ENCODE measurements around the gene GBP5. TPM values are rescaled to one million over a fixed set of nuclear protein-coding genes. Genes with fewer than 3 reads are reported as not detected.
A peak's percentile ranks its signal among the peaks of the same experiment; 100 is the strongest.
"Not testable (repeated sequence)": the region's sequence is repeated elsewhere in the genome, so short reads cannot be mapped to it uniquely, and the experiment has no call there.

Gene GBP5
- total RNA-seq, 2 experiments from 2014 or later: 279 to 362 TPM

DNA sequence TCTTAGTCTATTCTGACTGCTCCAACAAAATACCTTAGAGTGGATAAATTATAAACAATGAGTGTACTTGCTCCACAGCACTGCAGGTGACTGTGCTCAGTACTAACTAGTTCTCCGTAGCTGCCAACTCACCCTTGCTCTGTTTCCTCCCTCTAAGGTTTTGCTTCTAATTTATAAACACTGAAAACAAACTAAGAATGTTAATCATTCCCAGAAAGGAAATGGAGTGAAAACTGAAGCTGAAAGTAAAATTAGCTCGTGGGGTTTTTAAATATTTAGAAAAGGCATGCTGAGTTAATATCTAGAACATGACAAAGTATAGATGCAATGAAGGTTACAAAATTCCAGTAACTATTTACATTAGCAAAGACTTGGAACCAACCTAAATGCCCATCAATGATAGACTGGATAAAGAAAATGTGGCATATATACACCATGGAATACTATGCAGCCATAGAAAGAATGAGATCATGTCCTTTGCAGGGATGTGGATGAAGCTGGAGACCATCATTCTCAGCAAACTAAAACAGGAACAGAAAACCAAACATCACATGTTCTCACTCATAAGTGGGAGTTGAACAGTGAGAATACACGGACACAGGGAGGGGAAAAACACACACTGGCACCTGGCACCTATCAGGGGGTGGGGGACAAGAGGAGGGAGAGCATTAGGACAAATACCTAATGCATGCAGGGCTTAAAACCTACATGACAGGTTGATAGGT lies 27.2 kb upstream of the GBP5 start:
- CTCF ChIA-PET: interaction anchor here (0.7 to 2.0 kb wide), 6 partner anchors 10 to 58 kb away, joined by 3 to 7 read pairs (median 4); no protein-coding TSS in a partner anchor
- peak overlapping the region; percentile 54 for H3K27ac Mint-ChIP-seq
- H3K27me3 Mint-ChIP-seq; H3K9me3 Mint-ChIP-seq (ENCODE audit: low read depth): not testable (repeated sequence)
- ATAC-seq: peak; percentile 78
- H3K36me3 Mint-ChIP-seq: peaks cover 31% of the 10 kb centered on the region
- peak; percentile 55 for DNase-seq
- peak overlapping the region; percentile 4 for H3K4me3 Mint-ChIP-seq
- peaks cover 53% of the 10 kb centered on the region for H3K4me1 Mint-ChIP-seq

DNA sequence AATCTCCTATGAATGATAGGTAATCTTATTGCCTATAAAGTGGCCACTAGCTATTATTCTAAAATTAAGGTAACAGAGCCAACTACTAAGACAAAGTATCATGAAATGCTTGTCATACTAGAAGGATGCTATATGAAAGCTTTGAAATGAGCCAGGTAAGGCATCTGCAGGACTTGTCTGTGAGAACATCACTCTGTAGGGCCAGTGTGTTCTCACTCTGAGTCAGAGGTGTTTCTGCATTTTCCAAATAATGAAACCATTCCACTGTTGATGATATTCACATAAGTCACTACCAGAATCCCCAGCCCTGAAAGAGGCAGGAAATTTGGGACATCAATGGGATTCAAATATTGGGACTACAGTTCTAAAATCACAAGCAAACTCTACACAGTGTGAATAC lies 25.8 kb upstream of the GBP5 start:
- Mint-ChIP-seq H3K4me1 (peaks cover 64% of the 10 kb centered on the region), H3K27me3 (no peaks in the 10 kb centered on the region), H3K4me3 (no peak overlapping the region), H3K36me3 (peaks cover 34% of the 10 kb centered on the region), H3K9me3 (ENCODE audit: low read depth) (peaks cover 7% of the 10 kb centered on the region), H3K27ac (peak overlapping the region; percentile 67)
- ATAC-seq (peak; percentile 64), DNase-seq (no peak)
- CTCF ChIA-PET: interaction anchor here (0.9 to 1.0 kb wide), 2 partner anchors 11 to 38 kb away, joined by 3 read pairs; no protein-coding TSS in a partner anchor

DNA sequence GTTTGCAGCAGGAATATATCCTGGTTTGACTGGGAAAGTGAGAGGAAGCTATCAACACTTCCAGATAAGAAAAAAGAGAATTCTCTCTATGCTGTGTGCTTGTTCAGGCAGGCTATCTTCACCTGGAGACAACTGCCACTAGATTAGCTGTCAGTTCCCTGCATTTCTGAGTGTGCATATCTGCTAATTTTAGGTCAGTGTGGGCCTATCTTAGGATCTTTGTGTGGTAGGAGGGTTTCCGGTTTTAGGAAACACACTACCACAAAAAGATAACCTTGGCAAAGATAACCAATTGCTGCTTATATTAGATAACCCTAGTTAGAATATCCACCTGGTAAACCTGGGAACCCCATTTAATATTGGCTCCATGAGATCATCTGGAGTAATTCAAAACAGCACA lies 22.5 kb upstream of the GBP5 start:
- Mint-ChIP-seq H3K36me3 (peaks cover 49% of the 10 kb centered on the region), H3K27me3 (no peaks in the 10 kb centered on the region), H3K4me3 (no peak overlapping the region), H3K9me3 (ENCODE audit: low read depth) (peaks cover 24% of the 10 kb centered on the region), H3K4me1 (peaks cover 65% of the 10 kb centered on the region), H3K27ac (peak overlapping the region; percentile 33)
- ATAC-seq (peak; percentile 56), DNase-seq (no peak)
- CTCF ChIA-PET: interaction anchor here (0.9 to 2.7 kb wide), 7 partner anchors 8 to 63 kb away, joined by 3 to 11 read pairs (median 5); no protein-coding TSS in a partner anchor

DNA sequence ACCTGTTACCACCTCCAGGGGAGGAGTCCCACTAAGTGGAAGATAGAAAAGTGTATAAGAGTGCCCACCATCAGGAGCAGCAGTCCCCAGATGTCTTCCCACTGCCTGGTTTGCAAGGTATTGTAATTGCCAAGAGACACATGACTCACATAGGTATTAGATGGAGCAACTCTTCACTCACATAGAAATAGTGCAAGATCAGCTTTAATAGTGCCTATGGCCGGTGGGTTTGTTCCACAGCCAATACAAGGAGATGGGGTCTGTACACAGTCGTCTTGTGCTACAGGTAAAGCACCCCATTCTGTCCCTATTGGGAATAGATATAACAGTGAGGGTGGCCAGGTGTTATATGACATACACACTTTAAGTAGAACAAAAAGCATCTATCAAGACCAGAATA lies 18.6 kb upstream of the GBP5 start:
- no peaks in the 10 kb centered on the region for H3K27me3 Mint-ChIP-seq
- H3K4me3 Mint-ChIP-seq: no peak overlapping the region
- no peak for DNase-seq
- ATAC-seq: no peak
- peaks cover 32% of the 10 kb centered on the region for H3K9me3 Mint-ChIP-seq (ENCODE audit: low read depth)
- H3K4me1 Mint-ChIP-seq: peaks cover 64% of the 10 kb centered on the region
- peaks cover 66% of the 10 kb centered on the region for H3K36me3 Mint-ChIP-seq
- H3K27ac Mint-ChIP-seq: no peak overlapping the region
- CTCF ChIA-PET: no interaction called here

DNA sequence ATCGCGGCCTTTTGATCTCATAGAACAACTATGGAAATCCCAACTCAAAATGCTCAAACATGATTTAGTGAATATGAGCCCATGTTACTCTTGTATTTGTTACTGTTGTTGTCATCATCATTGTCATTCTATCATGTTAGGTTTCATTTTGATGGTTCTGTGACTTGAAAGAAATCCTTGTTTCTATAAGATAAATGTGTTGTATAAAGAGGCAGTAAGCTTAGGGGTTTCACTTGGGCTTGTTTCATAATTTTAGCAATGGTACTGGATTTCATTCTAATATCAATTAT lies 15.3 kb upstream of the GBP5 start:
- H3K27ac Mint-ChIP-seq: peak overlapping the region; percentile 97
- peaks cover 72% of the 10 kb centered on the region for H3K36me3 Mint-ChIP-seq
- no peak overlapping the region for H3K4me3 Mint-ChIP-seq
- CTCF ChIA-PET: interaction anchor here (0.5 to 5.5 kb wide), 4 partner anchors 12 to 43 kb away, joined by 3 to 37 read pairs (median 10); partner anchors contain the start of gene GBP5
- peaks cover 73% of the 10 kb centered on the region for H3K4me1 Mint-ChIP-seq
- H3K9me3 Mint-ChIP-seq (ENCODE audit: low read depth): peaks cover 34% of the 10 kb centered on the region
- ATAC-seq: no peak
- DNase-seq: no peak
- H3K27me3 Mint-ChIP-seq: no peaks in the 10 kb centered on the region

DNA sequence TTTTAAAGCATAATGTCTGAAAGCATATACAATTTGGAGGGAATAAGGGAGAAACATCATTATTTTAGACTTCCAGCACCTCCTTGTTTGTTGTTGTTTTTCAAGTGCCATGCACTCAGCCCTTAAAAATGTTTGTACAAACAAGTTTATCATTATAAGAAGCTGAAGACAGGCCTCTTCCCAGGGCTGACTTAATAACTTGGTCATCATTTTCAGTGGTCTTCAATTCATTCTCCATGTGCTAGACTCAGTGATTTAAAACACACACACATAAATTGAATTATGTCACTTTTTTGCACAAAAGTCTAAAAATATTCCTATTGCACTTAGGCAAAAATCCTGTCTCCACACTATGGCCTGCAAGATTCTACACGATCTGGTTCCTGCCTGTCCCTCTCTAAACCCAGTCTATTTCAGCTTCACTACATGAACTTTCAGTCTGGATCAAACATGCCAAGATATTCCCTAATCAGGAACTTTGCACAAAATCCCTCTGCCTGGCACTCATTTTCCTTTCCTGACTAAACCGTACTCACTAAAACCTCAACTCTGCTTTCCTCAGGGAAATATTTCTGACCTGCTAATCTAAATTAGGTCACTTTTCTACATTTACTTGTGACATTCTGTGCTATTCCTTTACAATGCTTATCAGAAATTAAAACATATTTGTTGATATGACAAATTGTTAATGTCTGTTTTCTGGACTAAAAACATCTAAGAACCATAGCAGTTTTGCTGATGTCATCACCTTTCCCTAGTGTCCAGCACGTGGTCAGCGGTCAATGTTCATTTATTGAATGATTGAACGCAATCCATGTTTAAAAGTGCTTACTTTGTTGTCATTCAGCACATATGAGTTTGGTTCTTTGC lies 14.8 kb upstream of the GBP5 start:
- peak overlapping the region; percentile 4 for H3K4me3 Mint-ChIP-seq
- peak overlapping the region; percentile 97 for H3K27ac Mint-ChIP-seq
- DNase-seq (no peak), ATAC-seq (peak; percentile 22)
- no peaks in the 10 kb centered on the region for H3K27me3 Mint-ChIP-seq
- CTCF ChIA-PET: interaction anchor here (0.5 to 5.5 kb wide), 8 partner anchors 9 to 202 kb away, joined by 3 to 37 read pairs (median 4); partner anchors contain the start of genes GBP4 and GBP5
- peaks cover 66% of the 10 kb centered on the region for H3K36me3 Mint-ChIP-seq
- H3K4me1 Mint-ChIP-seq: peaks cover 73% of the 10 kb centered on the region
- peaks cover 28% of the 10 kb centered on the region for H3K9me3 Mint-ChIP-seq (ENCODE audit: low read depth)

DNA sequence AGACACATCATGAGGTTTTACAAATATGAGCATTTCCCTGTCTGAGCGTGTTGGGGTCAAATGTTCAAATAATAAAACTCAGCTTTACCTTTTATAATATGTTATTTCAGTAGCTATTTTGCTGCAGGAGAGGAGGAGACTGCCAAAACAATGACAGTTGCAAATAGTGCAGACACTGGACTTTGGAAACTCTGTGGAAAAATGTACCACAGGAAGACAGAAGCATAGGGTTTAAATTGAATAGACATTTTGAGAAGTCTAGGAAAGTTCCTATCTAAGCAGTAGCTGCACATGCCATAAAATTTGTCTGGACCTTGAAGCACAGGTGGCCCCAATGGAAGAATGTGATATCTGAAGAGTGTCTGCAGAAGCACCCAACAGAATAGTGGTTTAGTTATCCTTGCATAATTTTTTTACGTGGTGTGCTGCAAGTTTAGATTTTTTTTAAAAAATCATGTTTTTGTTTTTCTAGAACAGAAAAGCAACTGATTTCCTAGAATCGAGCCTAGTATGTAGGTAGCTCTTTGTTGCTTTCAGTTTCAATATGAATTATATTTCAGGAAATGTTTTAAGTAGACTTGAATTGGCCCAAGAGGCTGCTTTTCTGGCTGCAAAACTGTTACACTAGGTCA lies 14.0 kb upstream of the GBP5 start:
- Mint-ChIP-seq H3K27ac (peak overlapping the region; percentile 97), H3K36me3 (peaks cover 66% of the 10 kb centered on the region), H3K4me1 (peaks cover 74% of the 10 kb centered on the region), H3K4me3 (peak overlapping the region; percentile 27), H3K9me3 (ENCODE audit: low read depth) (peaks cover 29% of the 10 kb centered on the region), H3K27me3 (no peaks in the 10 kb centered on the region)
- CTCF ChIA-PET: interaction anchor here (0.7 to 5.5 kb wide), 8 partner anchors 10 to 201 kb away, joined by 3 to 37 read pairs (median 4); partner anchors contain the start of genes GBP4 and GBP5
- no peak for DNase-seq
- ATAC-seq: peak; percentile 88

DNA sequence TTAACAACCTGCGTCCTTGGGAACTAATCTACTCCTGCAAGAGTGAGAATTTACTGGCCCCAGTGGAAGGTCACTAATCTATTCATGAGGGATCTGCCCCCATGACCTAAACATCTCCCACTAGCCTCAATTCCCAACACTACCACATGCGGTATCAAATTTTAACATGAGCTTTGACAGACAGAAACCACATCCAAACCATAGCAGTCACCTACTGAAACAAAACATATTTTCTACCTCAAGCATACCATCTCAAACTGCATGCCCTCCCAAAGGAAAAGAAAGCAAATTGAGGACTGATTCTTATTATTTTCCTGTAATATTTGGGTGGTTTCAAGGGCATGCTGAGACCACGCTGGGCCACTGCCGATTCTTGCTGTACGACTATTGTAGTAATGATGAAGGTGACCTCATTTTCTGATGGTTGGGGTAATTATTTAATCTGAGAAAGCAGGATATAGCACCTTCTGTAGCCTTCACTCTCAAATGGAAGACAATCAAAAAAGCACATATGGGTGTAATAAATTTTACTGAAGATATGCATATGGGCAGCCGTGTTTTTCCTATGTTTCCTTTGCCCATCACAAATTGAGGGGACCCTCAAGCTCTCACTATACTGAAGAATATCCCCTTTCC lies 13.2 kb upstream of the GBP5 start:
- CTCF ChIA-PET: interaction anchor here (0.7 to 5.5 kb wide), 5 partner anchors 9 to 72 kb away, joined by 3 to 37 read pairs (median 13); partner anchors contain the start of gene GBP5
- Mint-ChIP-seq H3K27me3 (no peaks in the 10 kb centered on the region), H3K36me3 (peaks cover 68% of the 10 kb centered on the region), H3K27ac (peak overlapping the region; percentile 97), H3K9me3 (ENCODE audit: low read depth) (peaks cover 30% of the 10 kb centered on the region), H3K4me1 (peaks cover 80% of the 10 kb centered on the region), H3K4me3 (peak overlapping the region; percentile 27)
- peak; percentile 43 for ATAC-seq
- DNase-seq: no peak

DNA sequence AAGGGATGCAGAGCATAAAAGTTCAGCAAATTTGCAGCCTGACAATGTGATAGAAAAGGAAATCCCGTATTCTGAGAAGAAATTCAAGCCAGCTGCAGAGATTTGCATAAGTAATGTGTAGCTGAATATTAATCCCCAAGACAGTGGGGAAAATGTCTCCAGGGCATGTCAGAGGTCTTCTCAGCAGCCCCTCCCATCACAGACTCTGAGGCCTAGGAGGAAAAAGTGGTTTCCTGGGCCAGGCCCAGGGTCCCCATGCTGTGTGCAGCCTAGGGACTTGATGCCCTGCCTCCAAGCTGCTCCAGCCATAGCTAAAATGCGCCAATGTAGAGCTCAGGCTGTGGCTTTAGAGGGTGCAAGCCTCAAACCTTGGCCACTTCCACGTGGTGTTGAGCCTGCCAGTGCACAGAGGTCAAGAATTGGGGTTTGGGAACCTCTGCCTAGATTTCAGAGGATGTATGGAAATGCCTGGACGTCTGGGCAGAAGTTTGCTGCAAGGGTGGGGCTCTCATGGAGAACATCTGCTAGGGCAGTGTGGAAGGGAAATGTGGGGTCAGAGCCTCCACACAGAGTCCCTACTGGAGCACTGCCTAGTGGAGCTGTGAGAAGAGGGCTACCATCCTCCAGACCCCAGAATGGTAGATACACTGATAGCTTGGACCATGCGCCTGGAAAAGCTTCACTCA lies 11.6 kb upstream of the GBP5 start:
- peak overlapping the region; percentile 68 for H3K27ac Mint-ChIP-seq
- H3K9me3 Mint-ChIP-seq (ENCODE audit: low read depth): peaks cover 23% of the 10 kb centered on the region
- H3K4me1 Mint-ChIP-seq: peaks cover 85% of the 10 kb centered on the region
- ATAC-seq, H3K27me3 Mint-ChIP-seq, DNase-seq, H3K4me3 Mint-ChIP-seq: not testable (repeated sequence)
- CTCF ChIA-PET: interaction anchor here (0.9 to 5.5 kb wide), 4 partner anchors 10 to 157 kb away, joined by 3 to 37 read pairs (median 4); partner anchors contain the start of gene GBP5
- H3K36me3 Mint-ChIP-seq: peaks cover 60% of the 10 kb centered on the region

DNA sequence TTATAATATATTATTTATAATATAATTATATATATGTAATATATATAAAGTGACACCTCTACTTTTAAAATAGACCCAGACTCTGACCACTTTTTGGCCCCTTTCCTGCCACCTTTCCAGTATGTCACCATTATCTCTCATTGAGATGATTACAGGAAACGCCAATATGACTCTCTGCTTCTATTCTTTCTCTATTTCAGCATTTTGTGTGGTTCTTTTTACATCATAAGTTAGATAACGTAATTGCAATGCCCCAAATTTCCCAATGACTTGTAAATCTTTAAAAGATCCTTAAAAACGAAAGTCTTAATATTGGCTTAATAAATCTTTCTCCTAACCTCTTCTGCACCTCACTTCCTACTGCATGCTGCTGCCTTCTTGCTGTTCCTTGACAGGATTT lies 8.1 kb upstream of the GBP5 start:
- Mint-ChIP-seq H3K27me3 (no peaks in the 10 kb centered on the region), H3K27ac (no peak overlapping the region), H3K9me3 (ENCODE audit: low read depth) (peaks cover 20% of the 10 kb centered on the region), H3K4me3 (no peak overlapping the region), H3K4me1 (peaks cover 82% of the 10 kb centered on the region), H3K36me3 (peaks cover 48% of the 10 kb centered on the region)
- CTCF ChIA-PET: interaction anchor here (1.4 to 1.6 kb wide), 2 partner anchors 14 to 78 kb away, joined by 4 to 5 read pairs; no protein-coding TSS in a partner anchor
- ATAC-seq (no peak), DNase-seq (no peak)

DNA sequence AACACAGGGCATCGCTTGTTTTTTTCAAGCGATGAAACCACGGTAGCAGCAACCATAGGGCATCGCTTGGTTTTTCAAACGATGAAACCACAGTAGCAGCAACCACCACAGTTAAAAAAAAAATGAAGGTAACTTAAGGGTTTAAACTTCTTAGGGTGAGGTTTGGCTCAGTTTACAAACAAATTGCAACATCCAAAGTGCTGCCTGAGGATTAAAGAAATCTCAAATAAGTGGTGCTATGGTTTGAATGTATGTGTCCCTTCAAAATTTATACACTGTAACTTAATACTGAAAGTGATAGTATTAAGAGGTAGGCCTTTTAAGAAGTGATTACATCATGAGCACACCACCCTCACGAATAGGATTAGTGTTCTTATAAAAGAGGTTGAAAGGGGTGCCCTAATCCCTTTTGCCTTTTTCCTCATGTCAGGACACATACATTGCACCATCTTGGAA lies 6.4 kb upstream of the GBP5 start:
- Mint-ChIP-seq H3K27me3 (no peaks in the 10 kb centered on the region), H3K9me3 (ENCODE audit: low read depth) (peaks cover 14% of the 10 kb centered on the region), H3K36me3 (peaks cover 32% of the 10 kb centered on the region), H3K4me1 (peaks cover 82% of the 10 kb centered on the region), H3K4me3 (peak overlapping the region; percentile 40), H3K27ac (peak overlapping the region; percentile 93)
- no peak for DNase-seq
- peak; percentile 69 for ATAC-seq
- CTCF ChIA-PET: interaction anchor here (1.6 kb wide), 1 partner anchor 79 kb away, joined by 5 read pairs; no protein-coding TSS in a partner anchor

DNA sequence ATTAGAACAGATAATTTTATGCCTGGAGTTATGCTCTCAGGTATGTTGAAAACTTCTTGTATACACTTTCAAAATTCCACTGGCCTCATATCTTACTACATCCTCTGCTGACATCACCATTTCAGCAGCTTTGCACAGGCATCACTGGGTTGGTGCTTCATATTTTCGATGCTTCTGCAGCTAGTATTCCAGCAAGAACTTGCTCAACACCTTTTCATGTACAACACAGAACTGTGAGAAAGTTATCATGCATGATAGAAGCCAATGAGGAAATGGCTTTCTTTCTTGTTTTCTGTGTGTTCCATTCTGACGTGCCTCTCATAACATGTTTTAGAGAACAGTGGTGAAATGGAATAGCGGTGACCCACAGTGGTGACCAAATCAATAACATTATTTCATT lies 5.1 kb upstream of the GBP5 start:
- H3K27me3 Mint-ChIP-seq: no peaks in the 10 kb centered on the region
- CTCF ChIA-PET: interaction anchor here (1.4 to 3.2 kb wide), 7 partner anchors 32 to 293 kb away, joined by 3 to 12 read pairs (median 7); partner anchors contain the start of genes GBP1 and GBP4
- H3K4me3 Mint-ChIP-seq: no peak overlapping the region
- H3K4me1 Mint-ChIP-seq: peaks cover 84% of the 10 kb centered on the region
- ATAC-seq (peak; percentile 5), DNase-seq (no peak)
- peak overlapping the region; percentile 93 for H3K27ac Mint-ChIP-seq
- H3K9me3 Mint-ChIP-seq (ENCODE audit: low read depth): peaks cover 12% of the 10 kb centered on the region
- H3K36me3 Mint-ChIP-seq: peaks cover 29% of the 10 kb centered on the region
